BJ (cell line): ENCODE data around the gene SUB1. TPM values are rescaled to one million over a fixed set of nuclear protein-coding genes. Genes with fewer than 3 reads are reported as not detected.

Source experiments
- CTCF ChIA-PET: fragments of 350-600 bp; formaldehyde crosslinking; extraction: SDS; loops from one replicate; lab custom pipeline; 2021; ENCODE audit warnings: antibody characterized with exemption, inconsistent platforms; lab: Yijun Ruan, JAX
- POLR2A ChIA-PET: fragments of 300-600 bp; sonication (Branson Sonifier 250); formaldehyde crosslinking; extraction: SDS; loops from one replicate; lab custom pipeline; 2021; ENCODE audit warnings: antibody characterized with exemption; lab: Charles Lee
- DNase-seq: peaks from one replicate; pipeline ENCODE4 v3.0.0-alpha.2; 2011; ENCODE audit warnings: low read depth
- H3K27me3 ChIP-seq: 2 replicates; pipeline ENCODE4 v1.6.0; 2011; ENCODE audit warnings: low read length; ENCODE audit not compliant: control insufficient read depth, insufficient read depth
- H3K36me3 ChIP-seq: 2 replicates; pipeline ENCODE4 v1.5.1; 2011; ENCODE audit warnings: low read length; ENCODE audit not compliant: control insufficient read depth, insufficient read depth
- H3K4me3 ChIP-seq: 2 replicates; pipeline ENCODE4 v1.5.1; 2011; ENCODE audit warnings: low read depth, mild to moderate bottlenecking, control low read depth, low read length
- CTCF ChIP-seq: IDR thresholded peaks from 2 replicates; pipeline ENCODE4 v1.5.1; 2011; ENCODE audit warnings: low read depth, mild to moderate bottlenecking, control low read depth, inconsistent platforms, low read length, moderate library complexity; ENCODE audit not compliant: insufficient read depth
- polyA plus RNA-seq: library from polyadenylated mRNA; depleted of rRNA; stranded (reverse); fragments of >200 nt; gene quantifications from 2 replicates; pipeline ENCODE4 v1.2.3, GENCODE V29; 2011

The SUB1 gene
- polyA plus RNA-seq, 1 experiment = 46.8 TPM

- no peak for TF ChIP-seq CTCF
- H3K36me3 ChIP-seq = no peaks in the 10 kb centered on the region
- ChIA-PET CTCF (interaction anchor here (0.6 to 3.1 kb wide), 10 partner anchors 11 to 380 kb away, joined by 3 to 22 read pairs (median 4); no protein-coding TSS in a partner anchor), POLR2A (no interaction called here)
- H3K4me3 ChIP-seq = no peak overlapping the region
- DNase-seq = no peak
- H3K27me3 ChIP-seq = no peaks in the 10 kb centered on the region
Observed at GRCh38 chr5:32612134-32612888, 27.0 kb downstream of the SUB1 start.

GRCh38 chr5:32613050-32613672, 27.8 kb downstream of the SUB1 start:
- no peaks in the 10 kb centered on the region for H3K36me3 ChIP-seq
- H3K4me3 ChIP-seq = no peak overlapping the region
- TF ChIP-seq CTCF = peak; percentile 89
- no peak for DNase-seq
- ChIA-PET CTCF (interaction anchor here (0.6 to 3.1 kb wide), 20 partner anchors 8 to 381 kb away, joined by 3 to 22 read pairs (median 4); no protein-coding TSS in a partner anchor), POLR2A (interaction anchor here (0.6 kb wide), 1 partner anchor 189 kb away, joined by 10 read pairs; no protein-coding TSS in a partner anchor)
- H3K27me3 ChIP-seq = no peaks in the 10 kb centered on the region

- H3K27me3 ChIP-seq = no peaks in the 10 kb centered on the region
- DNase-seq = no peak
- TF ChIP-seq CTCF = no peak
- ChIA-PET CTCF (interaction anchor here (1.1 kb wide), 1 partner anchor 383 kb away, joined by 3 read pairs; no protein-coding TSS in a partner anchor), POLR2A (no interaction called here)
- H3K36me3 ChIP-seq = no peaks in the 10 kb centered on the region
- H3K4me3 ChIP-seq = no peak overlapping the region
Observed at GRCh38 chr5:32615236-32615635, 29.9 kb downstream of the SUB1 start.

- H3K36me3 ChIP-seq = no peaks in the 10 kb centered on the region
- POLR2A ChIA-PET = no interaction called here
- H3K27me3 ChIP-seq = no peaks in the 10 kb centered on the region; the same call in 1 of the 2 replicates
- CTCF ChIA-PET = interaction anchor here (0.6 to 1.2 kb wide), 3 partner anchors 60 to 130 kb away, joined by 3 to 4 read pairs (median 4); no protein-coding TSS in a partner anchor
- no peak for DNase-seq
- no peak for TF ChIP-seq CTCF
- no peak overlapping the region for H3K4me3 ChIP-seq
Observed at GRCh38 chr5:32618962-32619361, 33.6 kb downstream of the SUB1 start.

- no peak for TF ChIP-seq CTCF
- no peaks in the 10 kb centered on the region; the same call in 1 of the 2 replicates for H3K27me3 ChIP-seq
- H3K4me3 ChIP-seq = no peak overlapping the region
- ChIA-PET CTCF (interaction anchor here (1.2 kb wide), 1 partner anchor 31 kb away, joined by 3 read pairs; no protein-coding TSS in a partner anchor), POLR2A (no interaction called here)
- H3K36me3 ChIP-seq = no peaks in the 10 kb centered on the region
- DNase-seq = no peak
Observed at GRCh38 chr5:32621256-32621655, 35.9 kb downstream of the SUB1 start.
